ENCODE data around the gene GPATCH1. TPM values are rescaled to one million over a fixed set of nuclear protein-coding genes. Genes with fewer than 3 reads are reported as not detected.

GPATCH1 gene
- total RNA-seq, 1 experiment from 2014 or later = 16.1 TPM

DNA sequence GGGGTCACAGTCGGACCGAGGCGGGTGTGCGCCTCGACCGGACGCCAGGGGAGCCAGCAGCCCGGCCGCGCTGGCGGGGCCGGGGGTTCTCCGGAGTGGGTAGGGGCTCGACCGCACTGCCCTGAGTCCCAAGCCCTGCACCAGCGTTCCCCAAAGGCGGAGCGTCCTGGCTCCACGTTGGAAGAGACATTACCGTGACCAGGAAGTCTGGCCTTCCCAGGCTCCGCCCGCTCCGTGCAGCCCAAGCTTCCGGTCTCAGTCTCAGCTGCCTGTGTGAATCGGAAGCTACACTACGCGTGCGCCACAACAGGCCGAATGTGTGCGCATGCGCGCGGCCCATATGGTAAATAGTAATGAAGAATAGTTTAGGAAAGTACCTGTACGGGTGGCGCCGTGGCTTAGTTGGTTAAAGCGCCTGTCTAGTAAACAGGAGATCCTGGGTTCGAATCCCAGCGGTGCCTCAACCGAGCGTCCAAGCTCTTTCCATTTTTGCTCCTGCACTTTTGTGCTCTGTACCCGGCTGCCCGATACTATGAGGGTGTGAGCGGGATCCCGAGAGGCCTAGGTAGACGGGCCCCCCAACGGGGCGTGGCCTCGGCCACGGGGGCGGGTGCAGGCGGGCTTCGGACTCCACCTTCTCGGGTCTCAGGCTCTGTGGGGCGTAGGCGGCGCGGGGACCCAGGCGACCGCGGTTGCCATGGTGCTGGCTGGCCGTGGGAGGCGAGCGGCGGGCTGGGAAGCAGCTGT is 95.9 kb downstream of the GPATCH1 start:
- CTCF ChIA-PET = interaction anchor here (0.7 to 1.8 kb wide), 14 partner anchors 10 to 601 kb away, joined by 3 to 14 read pairs (median 4); partner anchors contain the start of genes CEBPA and CEBPG
- peaks cover 13% of the 10 kb centered on the region for H3K4me1 Mint-ChIP-seq (ENCODE audit: low read depth, unreplicated experiment)
- POLR2A ChIA-PET = interaction anchor here (0.5 to 1.7 kb wide), 19 partner anchors 11 to 1501 kb away, joined by 3 to 15 read pairs (median 4); partner anchors contain the start of genes CEBPA, CEBPG, CEP89 and FAAP24
- peak; percentile 99 to 100 for DNase-seq
- Histone ChIP-seq H3K36me3 (ENCODE audit: control insufficient read depth, insufficient read depth, low read length) (no peaks in the 10 kb centered on the region; the same call in 1 of the 2 replicates), H3K4me3 (ENCODE audit: low read depth, low read length) (peak overlapping the region; percentile 79), H3K4me1 (0 out of 2 replicates have a peak, but pooled peaks cover 5% of the 10 kb centered on the region), H3K9me3 (no peaks in the 10 kb centered on the region), H3K27me3 (replicated peaks; ENCODE audit: control insufficient read depth, insufficient read depth, low read length) (no peaks in the 10 kb centered on the region)
- BruUV-seq (replicated peaks) = TSS peak; percentile 99
- no peaks in the 10 kb centered on the region for H3K9me3 Mint-ChIP-seq (ENCODE audit: unreplicated experiment)
- intact Hi-C loops (cut with micrococcal nuclease; ENCODE audit: unreplicated experiment) = loop anchor here (1.0 to 5.0 kb wide), 5 partner anchors 18 to 205 kb away; partner anchors contain the start of genes CEBPA and FAAP24
- H3K27ac Mint-ChIP-seq (ENCODE audit: unreplicated experiment) = peak overlapping the region; percentile 98
- TF ChIP-seq, protein P1, sequence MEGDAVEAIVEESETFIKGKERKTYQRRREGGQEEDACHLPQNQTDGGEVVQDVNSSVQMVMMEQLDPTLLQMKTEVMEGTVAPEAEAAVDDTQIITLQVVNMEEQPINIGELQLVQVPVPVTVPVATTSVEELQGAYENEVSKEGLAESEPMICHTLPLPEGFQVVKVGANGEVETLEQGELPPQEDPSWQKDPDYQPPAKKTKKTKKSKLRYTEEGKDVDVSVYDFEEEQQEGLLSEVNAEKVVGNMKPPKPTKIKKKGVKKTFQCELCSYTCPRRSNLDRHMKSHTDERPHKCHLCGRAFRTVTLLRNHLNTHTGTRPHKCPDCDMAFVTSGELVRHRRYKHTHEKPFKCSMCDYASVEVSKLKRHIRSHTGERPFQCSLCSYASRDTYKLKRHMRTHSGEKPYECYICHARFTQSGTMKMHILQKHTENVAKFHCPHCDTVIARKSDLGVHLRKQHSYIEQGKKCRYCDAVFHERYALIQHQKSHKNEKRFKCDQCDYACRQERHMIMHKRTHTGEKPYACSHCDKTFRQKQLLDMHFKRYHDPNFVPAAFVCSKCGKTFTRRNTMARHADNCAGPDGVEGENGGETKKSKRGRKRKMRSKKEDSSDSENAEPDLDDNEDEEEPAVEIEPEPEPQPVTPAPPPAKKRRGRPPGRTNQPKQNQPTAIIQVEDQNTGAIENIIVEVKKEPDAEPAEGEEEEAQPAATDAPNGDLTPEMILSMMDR (IDR thresholded peaks at IDR 0.05; ENCODE audit: insufficient read depth in 1 of 2, low read depth in 1 of 2, low read length in 1 of 2, severe bottlenecking in 1 of 2, unreplicated experiment in 1 of 2) = peak in 1 of 2 experiments; percentile 24
- peak overlapping the region; percentile 94 for H3K4me3 Mint-ChIP-seq (ENCODE audit: unreplicated experiment)
- H3K36me3 Mint-ChIP-seq (ENCODE audit: insufficient read depth, unreplicated experiment) = peaks cover 22% of the 10 kb centered on the region
- peaks cover 5% of the 10 kb centered on the region for H3K27me3 Mint-ChIP-seq (ENCODE audit: insufficient read depth, unreplicated experiment)

DNA sequence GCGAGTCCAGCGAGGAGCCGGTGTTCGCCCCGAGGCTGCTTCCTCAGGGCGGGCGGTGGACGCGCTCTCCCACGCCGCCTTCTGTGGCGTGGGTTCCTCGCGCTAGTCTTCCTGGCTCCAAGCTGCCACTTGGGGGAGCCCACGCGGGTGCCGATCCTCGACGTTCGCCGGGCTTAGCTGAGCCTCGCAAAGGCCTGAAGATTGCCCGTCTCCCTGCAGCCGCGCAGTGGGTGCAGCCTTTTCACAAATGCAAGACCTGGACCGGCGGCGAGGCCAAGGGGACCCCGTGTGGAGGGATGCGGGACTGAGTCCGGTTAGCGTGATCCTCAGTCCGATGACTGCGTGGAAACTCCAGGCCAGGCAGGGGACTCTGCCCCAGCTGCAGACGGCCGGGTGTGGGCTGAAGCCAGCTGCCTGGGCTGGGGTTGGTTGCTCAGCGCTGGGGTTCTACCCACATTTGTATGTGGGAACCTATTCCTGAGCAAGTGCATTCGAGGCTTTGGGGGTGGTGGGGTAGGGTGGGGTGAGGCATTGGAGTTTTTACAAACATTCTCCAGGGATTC is 96.5 kb downstream of the GPATCH1 start:
- intact Hi-C loops (cut with micrococcal nuclease; ENCODE audit: unreplicated experiment) = loop anchor here (1.0 to 5.0 kb wide), 5 partner anchors 18 to 205 kb away; partner anchors contain the start of genes CEBPA and FAAP24
- Mint-ChIP-seq H3K36me3 (ENCODE audit: insufficient read depth, unreplicated experiment) (peaks cover 22% of the 10 kb centered on the region), H3K27me3 (ENCODE audit: insufficient read depth, unreplicated experiment) (peaks cover 5% of the 10 kb centered on the region), H3K4me3 (ENCODE audit: unreplicated experiment) (peak overlapping the region; percentile 94), H3K4me1 (ENCODE audit: low read depth, unreplicated experiment) (peaks cover 13% of the 10 kb centered on the region), H3K9me3 (ENCODE audit: unreplicated experiment) (no peaks in the 10 kb centered on the region), H3K27ac (ENCODE audit: unreplicated experiment) (peak overlapping the region; percentile 98)
- no TSS peak for BruUV-seq (replicated peaks)
- Histone ChIP-seq H3K4me1 (0 out of 2 replicates have a peak, but pooled peaks cover 5% of the 10 kb centered on the region), H3K27me3 (replicated peaks; ENCODE audit: control insufficient read depth, insufficient read depth, low read length) (no peaks in the 10 kb centered on the region), H3K4me3 (ENCODE audit: low read depth, low read length) (peak overlapping the region; percentile 38), H3K36me3 (ENCODE audit: control insufficient read depth, insufficient read depth, low read length) (no peaks in the 10 kb centered on the region; the same call in 1 of the 2 replicates), H3K9me3 (no peaks in the 10 kb centered on the region)
- DNase-seq = peak; percentile 83 to 85
- CTCF ChIA-PET = interaction anchor here (0.8 to 1.8 kb wide), 8 partner anchors 9 to 600 kb away, joined by 3 to 14 read pairs (median 6); partner anchors contain the start of gene CEBPA
- POLR2A ChIA-PET = interaction anchor here (0.8 to 1.7 kb wide), 9 partner anchors 18 to 226 kb away, joined by 3 to 8 read pairs (median 5); partner anchors contain the start of genes CEBPA and CEBPG
- TF ChIP-seq, protein P1 (IDR thresholded peaks at IDR 0.05; ENCODE audit: insufficient read depth in 1 of 2, low read depth in 1 of 2, low read length in 1 of 2, severe bottlenecking in 1 of 2, unreplicated experiment in 1 of 2) = peak; percentile 35 to 49

Other genes with a start within 250 kb of the GPATCH1 start
- gene SLC7A9, start 211.4 kb upstream of the GPATCH1 start, total RNA-seq (2022) = 3.3 and 3.6 TPM in 2 replicates
- gene CEP89, start 109.2 kb upstream of the GPATCH1 start, total RNA-seq (2022) = 14.5 and 17.3 TPM in 2 replicates
- gene FAAP24, start 108.9 kb upstream of the GPATCH1 start, total RNA-seq (2022) = 9.6 and 12.0 TPM in 2 replicates
- 69.5 and 78.5 TPM in 2 replicates for gene RHPN2, start 16.3 kb upstream of the GPATCH1 start, total RNA-seq (2022)
- gene WDR88, start 50.9 kb downstream of the GPATCH1 start, total RNA-seq (2022) = 0.20 and 0.37 TPM in 2 replicates
- gene LRP3, start 113.1 kb downstream of the GPATCH1 start, total RNA-seq (2022) = 21.3 and 22.8 TPM in 2 replicates
- gene SLC7A10, start 144.7 kb downstream of the GPATCH1 start, total RNA-seq (2022) = not detected in 2 replicates
- gene CEBPA, start 221.4 kb downstream of the GPATCH1 start, total RNA-seq (2022) = 97.9 and 110 TPM in 2 replicates